Gastrocnemius medialis (tissue), 4 donors: ENCODE data around the gene CEP72.

Experiments
- POLR2A ChIP-seq, 2 donors: fragments of 450-650 bp; IDR thresholded peaks; one replicate each; pipeline ENCODE4 v1.6.1; 2017; ENCODE audit warnings: antibody characterized with exemption in 2 of 2, mild to moderate bottlenecking in 2 of 2, moderate library complexity in 2 of 2
- TF ChIP-seq, protein P1 (sequence below), 5 experiments: fragments of 450-650 bp in 3 of 5; fragments of 200-600 bp in 2 of 5; sonication (generic) in 2 of 5; IDR thresholded peaks in 4 of 5; conservative IDR thresholded peaks in 1 of 5; 1 replicate in 4 of 5; 2 replicates in 1 of 5; pipeline ENCODE4 v1.5.1; 2016 to 2019; ENCODE audit warnings: antibody characterized with exemption in 5 of 5, mild to moderate bottlenecking in 3 of 5, moderate library complexity in 3 of 5

- TF ChIP-seq, protein P1, sequence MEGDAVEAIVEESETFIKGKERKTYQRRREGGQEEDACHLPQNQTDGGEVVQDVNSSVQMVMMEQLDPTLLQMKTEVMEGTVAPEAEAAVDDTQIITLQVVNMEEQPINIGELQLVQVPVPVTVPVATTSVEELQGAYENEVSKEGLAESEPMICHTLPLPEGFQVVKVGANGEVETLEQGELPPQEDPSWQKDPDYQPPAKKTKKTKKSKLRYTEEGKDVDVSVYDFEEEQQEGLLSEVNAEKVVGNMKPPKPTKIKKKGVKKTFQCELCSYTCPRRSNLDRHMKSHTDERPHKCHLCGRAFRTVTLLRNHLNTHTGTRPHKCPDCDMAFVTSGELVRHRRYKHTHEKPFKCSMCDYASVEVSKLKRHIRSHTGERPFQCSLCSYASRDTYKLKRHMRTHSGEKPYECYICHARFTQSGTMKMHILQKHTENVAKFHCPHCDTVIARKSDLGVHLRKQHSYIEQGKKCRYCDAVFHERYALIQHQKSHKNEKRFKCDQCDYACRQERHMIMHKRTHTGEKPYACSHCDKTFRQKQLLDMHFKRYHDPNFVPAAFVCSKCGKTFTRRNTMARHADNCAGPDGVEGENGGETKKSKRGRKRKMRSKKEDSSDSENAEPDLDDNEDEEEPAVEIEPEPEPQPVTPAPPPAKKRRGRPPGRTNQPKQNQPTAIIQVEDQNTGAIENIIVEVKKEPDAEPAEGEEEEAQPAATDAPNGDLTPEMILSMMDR (IDR thresholded peaks at IDR 0.05 in 4 of 5, conservative IDR thresholded peaks at IDR 0.05 in 1 of 5): no peak
- no peak for TF ChIP-seq POLR2A (IDR thresholded peaks at IDR 0.05)
Observed at GRCh38 chr5:572398-573019, 39.6 kb upstream of the CEP72 start.
